AG04450 (cell line): ENCODE data around the gene APOBR. TPM values are rescaled to one million over a fixed set of nuclear protein-coding genes. Genes with fewer than 3 reads are reported as not detected.
"Not testable (repeated sequence)": the region's sequence is repeated elsewhere in the genome, so short reads cannot be mapped to it uniquely, and the experiment has no call there.

Experiments used
- CTCF ChIA-PET: fragments of 300-600, 350-600 bp; formaldehyde crosslinking; extraction: SDS; loops from one replicate; lab custom pipeline; 2022; ENCODE audit warnings: antibody characterized with exemption, inconsistent platforms; lab: Charles Lee
- POLR2A ChIA-PET: fragments of 350-600 bp; formaldehyde crosslinking; extraction: SDS; loops from one replicate; lab custom pipeline; 2021; ENCODE audit warnings: antibody characterized with exemption, inconsistent platforms; lab: Yijun Ruan, JAX
- DNase-seq: peaks from one replicate; pipeline ENCODE4 v3.0.0-alpha.2; 2011; ENCODE audit warnings: low read depth, low spot score
- H3K27ac ChIP-seq: one replicate; pipeline ENCODE4 v1.5.1; 2012; ENCODE audit warnings: low read depth, low read length, control low read depth
- H3K27me3 ChIP-seq: one replicate; pipeline ENCODE4 v1.6.0; 2012; ENCODE audit warnings: low read length; ENCODE audit not compliant: control insufficient read depth, insufficient read depth
- H3K4me3 ChIP-seq: 2 replicates; pipeline ENCODE4 v1.5.1; 2011; ENCODE audit warnings: mild to moderate bottlenecking, low read depth, low read length, control low read depth
- H3K9me3 ChIP-seq: 2 replicates; pipeline ENCODE4 v1.5.1; 2012; ENCODE audit warnings: low read length; ENCODE audit not compliant: control insufficient read depth, insufficient read depth
- polyA minus RNA-seq: library from RNA; depleted of rRNA, polyadenylated mRNA; stranded (reverse); fragments of >200 nt; gene quantifications from 2 replicates; pipeline ENCODE4 v1.2.3, GENCODE V29; 2011; rRNA and poly(A)+ RNA removed
- polyA plus RNA-seq: library from polyadenylated mRNA; depleted of rRNA; stranded (reverse); fragments of >200 nt; gene quantifications from 2 replicates; pipeline ENCODE4 v1.2.3, GENCODE V29; 2011; rRNA removed
- TF ChIP-seq, protein P1 (sequence below): IDR thresholded peaks from 2 replicates; pipeline ENCODE4 v1.5.1; 2011; ENCODE audit warnings: low read depth, low read length, control low read depth, inconsistent platforms

Gene APOBR, protein sequence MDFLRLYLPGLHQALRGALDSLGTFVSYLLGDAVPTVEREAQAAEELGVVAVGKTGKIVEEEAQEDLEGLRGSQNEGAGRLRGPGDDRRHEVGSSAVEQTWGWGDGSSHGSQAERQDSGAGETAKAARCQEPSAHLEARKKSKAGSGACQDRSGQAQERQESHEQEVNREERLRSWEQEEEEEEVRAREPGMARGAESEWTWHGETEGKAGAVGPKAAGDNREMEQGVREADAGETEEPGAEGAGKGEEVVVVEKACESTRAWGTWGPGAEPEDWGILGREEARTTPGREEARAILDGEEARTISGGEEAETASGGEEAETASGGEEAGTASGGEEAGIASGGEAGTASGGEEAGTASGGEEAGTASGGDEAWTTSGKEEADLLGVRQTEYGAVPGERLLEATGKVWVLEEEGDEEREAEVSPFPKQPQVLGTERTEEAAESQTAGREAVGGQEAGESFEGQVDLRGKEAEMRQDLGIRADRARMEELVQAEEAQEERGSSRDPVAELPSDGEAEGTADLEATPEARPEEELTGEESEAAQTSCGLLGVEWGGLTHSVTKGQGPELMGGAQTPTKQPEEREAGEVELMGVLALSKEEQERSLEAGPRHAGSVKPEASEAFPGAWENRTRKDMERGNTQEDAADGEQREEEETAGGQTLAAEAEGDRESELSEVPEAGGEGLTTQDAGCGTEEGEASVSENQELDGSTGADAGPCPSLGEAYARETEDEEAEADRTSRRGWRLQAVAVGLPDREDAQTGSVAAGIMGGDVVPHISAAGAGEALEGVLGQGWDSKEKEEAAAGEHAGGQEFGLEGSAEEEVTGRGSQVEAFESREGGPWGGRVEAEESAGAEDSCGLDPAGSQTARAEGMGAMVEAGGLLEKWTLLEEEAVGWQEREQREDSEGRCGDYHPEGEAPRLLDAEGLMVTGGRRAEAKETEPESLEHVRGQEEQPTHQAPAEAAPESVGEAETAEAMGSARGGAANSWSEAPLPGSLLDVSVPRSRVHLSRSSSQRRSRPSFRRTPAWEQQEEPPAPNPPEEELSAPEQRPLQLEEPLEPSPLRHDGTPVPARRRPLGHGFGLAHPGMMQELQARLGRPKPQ
- polyA plus RNA-seq (not detected in 2 replicates), polyA minus RNA-seq (not detected in 2 replicates)

DNA sequence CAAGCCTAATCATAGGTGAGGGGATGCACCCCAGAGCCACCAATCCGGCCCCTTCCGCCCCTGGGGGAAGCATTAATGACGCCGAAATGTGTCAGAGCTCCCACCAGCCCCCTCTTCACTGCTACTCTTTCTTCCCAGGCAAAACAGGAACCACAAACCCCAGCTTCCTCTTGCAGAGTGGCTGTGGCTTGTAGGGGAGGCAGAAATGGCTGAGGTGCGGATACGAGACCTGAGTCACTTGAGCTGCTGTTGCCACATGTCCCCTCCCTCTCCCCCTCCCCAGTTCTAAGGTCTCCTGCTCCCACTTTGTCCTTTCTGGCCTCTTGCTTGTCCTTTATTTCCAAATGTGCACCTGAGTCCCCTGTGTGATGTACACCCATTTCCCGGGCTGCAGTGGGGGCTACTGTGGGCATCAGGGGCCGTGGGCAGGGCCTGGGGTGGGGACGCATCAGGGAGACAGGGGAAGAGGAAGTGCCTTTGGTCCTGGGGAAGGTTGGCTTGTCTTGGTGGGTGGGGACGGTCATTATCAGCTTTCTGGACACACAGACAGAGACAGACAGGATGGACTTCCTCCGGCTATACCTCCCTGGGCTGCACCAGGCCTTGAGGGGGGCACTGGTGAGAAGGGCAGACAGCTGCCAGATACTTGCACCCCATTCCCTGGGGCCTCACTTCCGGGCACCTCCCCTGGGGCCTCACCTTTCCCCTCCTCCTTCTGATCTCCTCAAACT lies at the start of gene APOBR:
APOBR (plus strand) TSS at position 523 of the 731 bp plus-strand sequence; CDS start at position 562, 39 bp downstream.
- Histone ChIP-seq H3K27me3 (peaks cover 11% of the 10 kb centered on the region), H3K9me3 (no peaks in the 10 kb centered on the region; the same call in 1 of the 2 replicates), H3K27ac (no peak within 1 kb of the TSS), H3K4me3 (no peak within 1 kb of the TSS)
- TF ChIP-seq, protein P1, sequence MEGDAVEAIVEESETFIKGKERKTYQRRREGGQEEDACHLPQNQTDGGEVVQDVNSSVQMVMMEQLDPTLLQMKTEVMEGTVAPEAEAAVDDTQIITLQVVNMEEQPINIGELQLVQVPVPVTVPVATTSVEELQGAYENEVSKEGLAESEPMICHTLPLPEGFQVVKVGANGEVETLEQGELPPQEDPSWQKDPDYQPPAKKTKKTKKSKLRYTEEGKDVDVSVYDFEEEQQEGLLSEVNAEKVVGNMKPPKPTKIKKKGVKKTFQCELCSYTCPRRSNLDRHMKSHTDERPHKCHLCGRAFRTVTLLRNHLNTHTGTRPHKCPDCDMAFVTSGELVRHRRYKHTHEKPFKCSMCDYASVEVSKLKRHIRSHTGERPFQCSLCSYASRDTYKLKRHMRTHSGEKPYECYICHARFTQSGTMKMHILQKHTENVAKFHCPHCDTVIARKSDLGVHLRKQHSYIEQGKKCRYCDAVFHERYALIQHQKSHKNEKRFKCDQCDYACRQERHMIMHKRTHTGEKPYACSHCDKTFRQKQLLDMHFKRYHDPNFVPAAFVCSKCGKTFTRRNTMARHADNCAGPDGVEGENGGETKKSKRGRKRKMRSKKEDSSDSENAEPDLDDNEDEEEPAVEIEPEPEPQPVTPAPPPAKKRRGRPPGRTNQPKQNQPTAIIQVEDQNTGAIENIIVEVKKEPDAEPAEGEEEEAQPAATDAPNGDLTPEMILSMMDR = no peak
- POLR2A ChIA-PET = no interaction called here
- DNase-seq = no peak
- CTCF ChIA-PET = no interaction called here

- H3K27ac ChIP-seq, H3K4me3 ChIP-seq, H3K9me3 ChIP-seq, CTCF ChIA-PET, POLR2A ChIA-PET, DNase-seq, H3K27me3 ChIP-seq: not testable (repeated sequence)
Measured at GRCh38 chr16:28446388-28446787, 48.1 kb upstream of the APOBR start.

DNA sequence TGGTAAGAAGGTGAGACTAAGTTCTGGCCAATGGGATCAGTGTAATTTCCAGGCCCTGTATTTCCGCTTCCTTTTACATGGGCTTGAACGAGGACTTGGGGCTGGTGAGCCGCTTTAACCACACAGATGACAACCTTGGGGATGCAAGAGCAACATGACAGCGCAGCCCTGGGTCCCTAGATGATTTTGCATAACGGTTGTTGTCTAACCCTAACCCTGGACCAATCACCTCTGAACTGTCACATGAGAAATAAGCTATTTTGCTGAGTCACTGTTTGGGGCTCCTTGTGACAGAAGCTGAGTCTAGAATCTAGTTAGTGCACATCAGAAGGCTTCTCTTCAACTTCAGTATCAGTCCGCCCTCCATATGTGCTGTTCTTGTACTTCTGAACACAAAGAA lies 47.4 kb upstream of the APOBR start:
- DNase-seq, H3K27me3 ChIP-seq, POLR2A ChIA-PET, CTCF ChIA-PET, H3K9me3 ChIP-seq, H3K27ac ChIP-seq, H3K4me3 ChIP-seq: not testable (repeated sequence)

DNA sequence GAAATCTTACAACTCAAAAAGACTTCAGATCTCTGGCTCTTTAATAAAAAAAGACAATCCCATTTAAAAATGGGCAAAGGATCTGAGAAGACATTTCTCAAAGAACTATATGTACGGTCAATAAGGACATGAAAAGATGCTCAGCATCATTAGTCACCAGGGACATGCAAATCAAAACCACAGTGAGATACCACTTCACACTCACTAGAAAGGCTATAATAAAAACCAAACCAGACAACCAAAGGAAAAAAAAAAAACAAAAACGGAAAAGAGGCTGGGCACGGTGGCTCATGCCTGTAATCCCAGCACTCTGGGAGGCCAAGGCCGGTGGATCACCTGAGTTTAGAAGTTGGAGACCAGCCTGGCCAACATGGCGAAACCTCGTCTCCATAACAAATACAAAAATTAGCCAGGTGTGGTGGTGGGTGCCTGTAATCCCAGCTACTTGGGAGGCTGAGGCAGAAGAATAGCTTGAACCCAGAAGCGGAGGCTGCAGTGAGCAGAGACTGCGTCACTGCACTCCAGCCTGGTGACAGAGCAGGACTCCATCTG lies 20.7 kb upstream of the APOBR start:
- Histone ChIP-seq H3K4me3 (no peak overlapping the region), H3K9me3 (no peaks in the 10 kb centered on the region), H3K27ac (no peak overlapping the region), H3K27me3 (no peaks in the 10 kb centered on the region)
- no peak for DNase-seq
- TF ChIP-seq, protein P1 = no peak
- ChIA-PET CTCF (no interaction called here), POLR2A (no interaction called here)

DNA sequence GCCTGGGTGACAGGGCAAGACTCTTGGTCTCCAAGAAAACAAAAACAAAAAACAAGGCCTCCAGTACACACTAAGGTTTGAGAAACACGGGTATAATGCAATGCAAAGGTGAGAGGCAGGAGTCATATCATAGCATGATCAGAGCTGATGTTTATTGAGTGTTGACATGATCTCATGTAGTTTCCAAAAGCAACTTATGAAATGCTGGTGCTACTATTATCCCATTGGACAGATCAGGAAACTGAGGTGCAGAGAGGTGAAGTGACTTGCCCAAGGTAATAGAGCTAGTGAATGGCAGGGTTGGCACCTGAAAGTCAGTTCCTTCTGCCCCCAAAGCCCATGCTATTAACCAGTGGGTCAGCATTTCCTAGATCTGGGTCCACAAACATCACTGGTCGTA lies 19.2 kb upstream of the APOBR start:
- Histone ChIP-seq H3K4me3 (no peak overlapping the region), H3K27ac (no peak overlapping the region), H3K27me3 (no peaks in the 10 kb centered on the region), H3K9me3 (no peaks in the 10 kb centered on the region)
- POLR2A ChIA-PET = no interaction called here
- TF ChIP-seq, protein P1 = no peak
- CTCF ChIA-PET = no interaction called here
- no peak for DNase-seq
